Measurements from ENCODE around the gene ABR. TPM values are rescaled to one million over a fixed set of nuclear protein-coding genes. Genes with fewer than 3 reads are reported as not detected.
A peak's percentile ranks its signal among the peaks of the same experiment; 100 is the strongest.

The ABR gene
- polyA plus RNA-seq, 3 donors: 19.8 to 160 (median 26.0) TPM

GRCh38 chr17:1002771-1003555 is 176.8 kb downstream of the ABR start:
- Histone ChIP-seq H3K27me3 (ENCODE audit: control insufficient read depth in 2 of 2, insufficient read depth in 2 of 2, low read length in 2 of 2) (no peaks in the 10 kb centered on the region), H3K4me2 (replicated peaks; ENCODE audit: extremely low read depth, low read length, poor library complexity, severe bottlenecking) (no peak overlapping the region)
- H3K4me3 Mint-ChIP-seq: no peak overlapping the region

GRCh38 chr17:1002412-1002753 is 177.4 kb downstream of the ABR start:
- no peaks in the 10 kb centered on the region for H3K27me3 ChIP-seq (ENCODE audit: control insufficient read depth in 2 of 2, insufficient read depth in 2 of 2, low read length in 2 of 2)
- intact Hi-C loops (cut with micrococcal nuclease): loop anchor here in 1 of 2 donors (10.0 kb wide), 1 partner anchor 52 kb away; no protein-coding TSS in a partner anchor
- Mint-ChIP-seq H3K4me1 (peaks cover 11% of the 10 kb centered on the region), H3K9me3 (no peaks in the 10 kb centered on the region), H3K27me3 (ENCODE audit: low read depth in 3 of 3) (peaks cover 0 to 2% (median 1%) of the 10 kb centered on the region in 3 donors), H3K36me3 (peaks cover 55 to 72% of the 10 kb centered on the region in 2 donors), H3K4me3 (no peak overlapping the region), H3K27ac (peak overlapping the region in 3 of 7 donors; percentile 15 to 47 (median 33))
- DNase-seq: no peak
- no peaks in the 10 kb centered on the region for H3K9me3 ChIP-seq (replicated peaks in 1 of 2; ENCODE audit: control insufficient read depth in 1 of 2, insufficient read depth in 1 of 2, low read length in 2 of 2)
- peaks cover 9 to 13% of the 10 kb centered on the region in 2 donors for H3K4me1 ChIP-seq (ENCODE audit: control insufficient read depth in 1 of 2, insufficient read depth in 2 of 2, low read length in 2 of 2)
- no peak overlapping the region for H3K9ac ChIP-seq (ENCODE audit: insufficient read depth, low read length, poor library complexity, severe bottlenecking)
- H3K79me2 ChIP-seq (ENCODE audit: insufficient read depth, low read length): peaks cover 16% of the 10 kb centered on the region
- no peak overlapping the region for H3K27ac ChIP-seq (ENCODE audit: low read depth in 1 of 2, low read length in 2 of 2)
- WGBS (ENCODE audit: insufficient coverage): 100% methylated on average over 3 of the region's 4 CpGs
- H3K36me3 ChIP-seq (replicated peaks in 1 of 2; ENCODE audit: control insufficient read depth in 1 of 2, insufficient read depth in 2 of 2, low read length in 2 of 2): peaks cover 70 to 73% of the 10 kb centered on the region in 2 donors
- H2AFZ ChIP-seq (ENCODE audit: insufficient read depth, low read depth, low read length, poor library complexity, severe bottlenecking): no peak overlapping the region
- no peak for TF ChIP-seq CTCF (IDR thresholded peaks at IDR 0.05)
- H3K4me3 ChIP-seq (replicated peaks in 1 of 3; ENCODE audit: low read depth in 2 of 3, low read length in 3 of 3): no peak overlapping the region
- H4K20me1 ChIP-seq (ENCODE audit: insufficient read depth, low read length): peaks cover 88% of the 10 kb centered on the region
- H3K4me2 ChIP-seq (replicated peaks; ENCODE audit: extremely low read depth, low read length, poor library complexity, severe bottlenecking): no peak overlapping the region

More at GRCh38 chr17:1002771-1003555, 176.8 kb downstream of the ABR start:
- H2AFZ ChIP-seq (ENCODE audit: insufficient read depth, low read depth, low read length, poor library complexity, severe bottlenecking): no peak overlapping the region
- intact Hi-C loops (cut with micrococcal nuclease): loop anchor here in 1 of 2 donors (10.0 kb wide), 1 partner anchor 52 kb away; no protein-coding TSS in a partner anchor
- no peak overlapping the region for H3K27ac ChIP-seq (ENCODE audit: low read depth in 1 of 2, low read length in 2 of 2)
- H3K79me2 ChIP-seq (ENCODE audit: insufficient read depth, low read length): peaks cover 10% of the 10 kb centered on the region
- Mint-ChIP-seq H3K36me3 (peaks cover 61 to 77% of the 10 kb centered on the region in 2 donors), H3K27me3 (ENCODE audit: low read depth in 3 of 3) (peaks cover 0 to 2% (median 1%) of the 10 kb centered on the region in 3 donors), H3K9me3 (no peaks in the 10 kb centered on the region), H3K27ac (peak overlapping the region in 1 of 7 donors; percentile 15), H3K4me1 (peaks cover 5% of the 10 kb centered on the region)
- no peak for DNase-seq
- 93% methylated on average over 11 of the region's 19 CpGs for WGBS (ENCODE audit: insufficient coverage)
- no peak overlapping the region for H3K9ac ChIP-seq (ENCODE audit: insufficient read depth, low read length, poor library complexity, severe bottlenecking)
- peaks cover 76 to 78% of the 10 kb centered on the region in 2 donors for H3K36me3 ChIP-seq (replicated peaks in 1 of 2; ENCODE audit: control insufficient read depth in 1 of 2, insufficient read depth in 2 of 2, low read length in 2 of 2)
- no peak for TF ChIP-seq CTCF (IDR thresholded peaks at IDR 0.05)
- H3K4me1 ChIP-seq (ENCODE audit: control insufficient read depth in 1 of 2, insufficient read depth in 2 of 2, low read length in 2 of 2): peaks cover 4 to 7% of the 10 kb centered on the region in 2 donors
- H3K4me3 ChIP-seq (replicated peaks in 1 of 3; ENCODE audit: low read depth in 2 of 3, low read length in 3 of 3): no peak overlapping the region
- peaks cover 91% of the 10 kb centered on the region for H4K20me1 ChIP-seq (ENCODE audit: insufficient read depth, low read length)
- no peaks in the 10 kb centered on the region for H3K9me3 ChIP-seq (replicated peaks in 1 of 2; ENCODE audit: control insufficient read depth in 1 of 2, insufficient read depth in 1 of 2, low read length in 2 of 2)
